ENCODE results near the gene CTBP1.

The CTBP1 gene

GRCh38 chr4:1231637-1232360, 17.1 kb downstream of the CTBP1 start:
- in situ Hi-C loops (cut with HindIII; ENCODE audit: low pct_ligation_motif_present, low pct_unique_long_range_greater_than_20kb, low sequenced_read_pairs), result no loop called here
- DNase-seq, result no peak

- no peak for DNase-seq
- in situ Hi-C loops (cut with HindIII; ENCODE audit: low pct_ligation_motif_present, low pct_unique_long_range_greater_than_20kb, low sequenced_read_pairs), result no loop called here
These were observed 17.8 kb downstream of the CTBP1 start for GRCh38 chr4:1230971-1231636.

GRCh38 chr4:1230316-1230715, 18.6 kb downstream of the CTBP1 start:
- no peak for DNase-seq
- in situ Hi-C loops (cut with HindIII; ENCODE audit: low pct_ligation_motif_present, low pct_unique_long_range_greater_than_20kb, low sequenced_read_pairs), result no loop called here

GRCh38 chr4:1229117-1229849, 19.6 kb downstream of the CTBP1 start:
- in situ Hi-C loops (cut with HindIII; ENCODE audit: low pct_ligation_motif_present, low pct_unique_long_range_greater_than_20kb, low sequenced_read_pairs), result no loop called here
- DNase-seq, result no peak

GRCh38 chr4:1227816-1228215, 21.1 kb downstream of the CTBP1 start:
- no peak for DNase-seq

GRCh38 chr4:1226598-1226997, 22.3 kb downstream of the CTBP1 start:
- in situ Hi-C loops (cut with HindIII; ENCODE audit: low pct_ligation_motif_present, low pct_unique_long_range_greater_than_20kb, low sequenced_read_pairs), result no loop called here
- DNase-seq, result no peak

More at GRCh38 chr4:1227816-1228215, 21.1 kb downstream of the CTBP1 start:
- in situ Hi-C loops (cut with HindIII; ENCODE audit: low pct_ligation_motif_present, low pct_unique_long_range_greater_than_20kb, low sequenced_read_pairs), result no loop called here

- no peak for DNase-seq
- in situ Hi-C loops (cut with HindIII; ENCODE audit: low pct_ligation_motif_present, low pct_unique_long_range_greater_than_20kb, low sequenced_read_pairs), result no loop called here
These were observed 22.8 kb downstream of the CTBP1 start for GRCh38 chr4:1226144-1226481.

GRCh38 chr4:1225272-1226143, 23.4 kb downstream of the CTBP1 start:
- in situ Hi-C loops (cut with HindIII; ENCODE audit: low pct_ligation_motif_present, low pct_unique_long_range_greater_than_20kb, low sequenced_read_pairs), result no loop called here
- no peak for DNase-seq

GRCh38 chr4:1223841-1224809, 24.8 kb downstream of the CTBP1 start:
- in situ Hi-C loops (cut with HindIII; ENCODE audit: low pct_ligation_motif_present, low pct_unique_long_range_greater_than_20kb, low sequenced_read_pairs), result no loop called here

GRCh38 chr4:1222938-1223690, 25.8 kb downstream of the CTBP1 start:
- in situ Hi-C loops (cut with HindIII; ENCODE audit: low pct_ligation_motif_present, low pct_unique_long_range_greater_than_20kb, low sequenced_read_pairs), result no loop called here
- no peak for DNase-seq

More at GRCh38 chr4:1223841-1224809, 24.8 kb downstream of the CTBP1 start:
- DNase-seq, result no peak

GRCh38 chr4:1222036-1222789, 26.7 kb downstream of the CTBP1 start:
- in situ Hi-C loops (cut with HindIII; ENCODE audit: low pct_ligation_motif_present, low pct_unique_long_range_greater_than_20kb, low sequenced_read_pairs), result no loop called here
- DNase-seq, result no peak

GRCh38 chr4:1221155-1221870, 27.6 kb downstream of the CTBP1 start:
- in situ Hi-C loops (cut with HindIII; ENCODE audit: low pct_ligation_motif_present, low pct_unique_long_range_greater_than_20kb, low sequenced_read_pairs), result no loop called here

GRCh38 chr4:1220566-1220965, 28.4 kb downstream of the CTBP1 start:
- DNase-seq, result no peak
- in situ Hi-C loops (cut with HindIII; ENCODE audit: low pct_ligation_motif_present, low pct_unique_long_range_greater_than_20kb, low sequenced_read_pairs), result no loop called here

More at GRCh38 chr4:1221155-1221870, 27.6 kb downstream of the CTBP1 start:
- no peak for DNase-seq

GRCh38 chr4:1219566-1219950, 29.4 kb downstream of the CTBP1 start:
- in situ Hi-C loops (cut with HindIII; ENCODE audit: low pct_ligation_motif_present, low pct_unique_long_range_greater_than_20kb, low sequenced_read_pairs), result no loop called here
- no peak for DNase-seq

- in situ Hi-C loops (cut with HindIII; ENCODE audit: low pct_ligation_motif_present, low pct_unique_long_range_greater_than_20kb, low sequenced_read_pairs), result no loop called here
- DNase-seq, result no peak
These were observed 30.0 kb downstream of the CTBP1 start for GRCh38 chr4:1218634-1219565.

Data from ACHN (cell line).